GM12801 (cell line): Measurements from ENCODE around the gene SNCB.

Experiments used
- CTCF ChIP-seq: IDR thresholded peaks from one replicate; pipeline ENCODE4 v1.5.1; 2011; ENCODE audit warnings: control low read depth; ENCODE audit not compliant: insufficient read length; ENCODE audit errors: extremely low read depth

Gene SNCB

DNA sequence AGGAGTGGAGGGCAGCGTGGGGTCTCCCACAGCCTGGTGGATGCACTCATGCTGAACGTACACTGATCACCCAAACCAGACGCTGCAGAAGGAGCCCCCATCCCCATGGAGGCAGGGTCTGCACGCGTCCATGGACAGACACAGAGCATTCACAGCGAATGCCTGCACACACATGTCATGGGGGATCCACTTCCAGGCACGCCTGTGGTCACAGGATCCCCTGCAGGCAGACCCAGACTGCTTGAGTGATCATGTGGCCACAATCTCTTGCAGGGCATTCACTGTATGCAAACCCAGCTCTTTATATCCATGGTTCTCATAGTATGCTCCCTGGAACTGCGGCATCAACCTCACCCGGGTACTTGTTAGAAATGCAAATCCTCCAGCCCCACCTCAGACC is 5.4 kb downstream of the SNCB start:
- TF ChIP-seq CTCF = no peak

GRCh38 chr5:176624142-176624541 is 6.2 kb downstream of the SNCB start:
- no peak for TF ChIP-seq CTCF

- no peak for TF ChIP-seq CTCF
Measured at GRCh38 chr5:176621661-176622079, 8.7 kb downstream of the SNCB start.

DNA sequence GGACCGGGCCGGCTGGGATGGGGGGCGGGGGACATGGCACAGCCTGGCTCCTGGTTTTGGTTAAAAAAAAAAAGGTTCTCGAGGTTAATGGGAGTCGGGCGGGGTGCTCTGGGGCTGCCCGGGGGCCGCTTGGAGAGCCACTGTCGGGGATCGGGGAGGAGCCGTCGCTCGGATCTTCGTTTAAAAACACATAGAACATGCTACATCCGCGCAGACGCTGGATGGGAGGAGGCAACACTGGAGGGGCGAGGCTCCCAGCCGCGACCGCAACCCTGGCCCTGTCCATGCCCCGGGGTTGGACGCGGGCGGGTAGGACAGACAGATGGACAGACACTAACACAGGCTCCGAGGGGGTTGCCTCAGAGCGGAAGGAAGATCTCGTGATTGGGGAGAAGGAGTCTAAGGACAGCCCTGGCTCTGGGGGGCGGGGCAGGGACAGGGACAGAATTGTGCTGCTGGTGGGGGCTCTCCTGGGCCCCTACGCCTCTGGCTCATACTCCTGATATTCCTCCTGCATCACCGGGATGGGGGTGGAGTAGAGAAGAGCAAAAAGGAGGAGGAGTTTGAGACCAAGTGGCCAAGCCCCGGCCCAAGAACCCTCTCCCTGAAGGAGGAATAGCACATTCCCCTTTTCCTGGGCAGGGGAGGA is 9.9 kb downstream of the SNCB start:
- no peak for TF ChIP-seq CTCF

DNA sequence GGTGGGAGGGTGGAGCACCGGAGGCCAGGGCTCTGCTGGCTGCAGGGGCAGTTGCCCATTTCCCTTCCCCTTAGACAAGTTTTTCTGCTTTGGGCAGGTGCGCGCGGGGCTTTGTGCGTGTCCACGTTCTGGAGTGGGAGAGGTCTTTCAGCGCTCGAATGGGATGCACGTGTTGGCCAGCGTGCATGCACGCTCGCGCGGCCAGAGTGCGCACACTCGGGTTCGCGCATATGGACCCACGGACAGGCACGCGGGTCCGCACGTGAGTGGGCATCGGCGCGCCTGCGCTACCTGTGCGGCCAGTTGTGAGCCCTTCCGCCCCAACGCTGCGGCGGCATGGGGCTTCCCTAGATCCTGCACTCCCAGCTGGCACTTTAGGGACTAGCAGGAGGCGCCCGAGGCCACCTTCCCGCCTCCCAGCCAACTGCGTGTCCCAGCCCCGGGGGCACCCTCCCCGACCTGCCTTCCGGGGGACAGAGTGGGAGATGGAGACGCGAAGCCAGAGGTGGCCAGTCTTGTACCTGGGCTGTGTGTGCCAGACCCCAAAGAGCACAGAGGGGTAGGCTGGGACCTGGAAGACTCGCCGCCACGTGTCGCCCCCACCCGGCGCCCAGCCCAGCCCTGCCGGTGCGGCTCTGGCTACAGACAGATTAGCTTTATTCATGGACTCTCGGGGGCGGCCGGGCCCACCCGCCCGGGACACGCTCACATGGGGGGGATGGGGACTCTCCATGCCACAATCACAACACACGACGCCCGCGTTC is 10.6 kb downstream of the SNCB start:
- no peak for TF ChIP-seq CTCF

- no peak for TF ChIP-seq CTCF
Measured at GRCh38 chr5:176619203-176619568, 11.1 kb downstream of the SNCB start.

DNA sequence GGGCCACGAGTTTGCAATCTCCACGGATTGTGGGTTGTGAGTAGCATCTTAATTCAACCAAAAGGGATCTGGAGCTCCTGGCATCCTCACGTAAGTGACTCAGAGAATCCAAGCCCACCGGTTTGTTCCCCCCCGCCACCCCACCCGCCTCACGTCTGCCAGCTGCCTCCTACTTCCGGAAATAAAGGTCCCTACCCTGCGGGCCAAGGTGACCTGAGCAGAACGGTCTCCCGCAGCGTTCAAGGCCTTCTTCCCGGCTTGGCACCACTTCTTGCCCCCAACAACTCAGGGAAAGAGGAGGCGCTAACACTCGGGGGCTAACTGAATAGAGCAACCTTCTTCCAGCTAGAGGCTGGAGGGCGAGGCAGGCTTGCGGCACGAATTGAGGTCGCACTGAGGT is 11.6 kb downstream of the SNCB start:
- no peak for TF ChIP-seq CTCF
